CD4-positive, alpha-beta T cell (primary cell): Measurements from ENCODE around the gene SPATS2L. TPM values are rescaled to one million over a fixed set of nuclear protein-coding genes. Genes with fewer than 3 reads are reported as not detected.

Experiments
- ATAC-seq: fragments of 200-7000 bp; cut with Tn5 transposase; one replicate; pipeline ENCODE4 v1.10.0; 2022; ENCODE audit warnings: mild to moderate bottlenecking; ENCODE audit not compliant: poor library complexity
- CTCF ChIA-PET: fragments of 350-600 bp; sonication (Branson Sonifier 250); formaldehyde crosslinking; loops from one replicate; lab custom pipeline; 2021; ENCODE audit warnings: antibody characterized with exemption, inconsistent platforms; lab: Charles Lee
- POLR2A ChIA-PET: fragments of 350-600 bp; sonication (Branson Sonifier 250); formaldehyde crosslinking; loops from one replicate; lab custom pipeline; 2021; ENCODE audit warnings: antibody characterized with exemption, inconsistent platforms; lab: Charles Lee
- DNase-seq, 14 experiments: peaks; one replicate each; pipeline ENCODE4 v3.0.0-alpha.2; 2013 to 2020; ENCODE audit warnings: mixed read lengths in 2 of 14
- H3K27ac ChIP-seq, 2 donors: one replicate each; pipeline versions ENCODE4 v1.5.1 to v1.7.0; 2013; ENCODE audit warnings: low read length in 2 of 2, low read depth in 1 of 2, mild to moderate bottlenecking in 1 of 2
- H3K27me3 ChIP-seq, 2 experiments: 1 replicate in 1 of 2; 2 replicates in 1 of 2; pipeline versions ENCODE4 v1.6.1 to v1.7.0; 2013; ENCODE audit warnings: low read length in 2 of 2, control low read depth in 1 of 2, mild to moderate bottlenecking in 1 of 2, moderate library complexity in 1 of 2; ENCODE audit not compliant: insufficient read depth in 2 of 2, control insufficient read depth in 1 of 2
- H3K36me3 ChIP-seq: one replicate; pipeline ENCODE4 v1.6.1; 2013; ENCODE audit warnings: low read length, control low read depth; ENCODE audit not compliant: insufficient read depth
- H3K4me1 ChIP-seq: one replicate; pipeline ENCODE4 v1.6.1; 2013; ENCODE audit warnings: low read length, control low read depth; ENCODE audit not compliant: insufficient read depth
- H3K4me3 ChIP-seq: one replicate; pipeline ENCODE4 v1.5.1; 2013; ENCODE audit warnings: mild to moderate bottlenecking, low read length, moderate library complexity
- H3K9me3 ChIP-seq, 2 experiments: 1 replicate in 1 of 2; 2 replicates in 1 of 2; pipeline versions ENCODE4 v1.6.1 to v1.7.0; 2013; ENCODE audit warnings: low read length in 2 of 2, mild to moderate bottlenecking in 2 of 2, control low read depth in 1 of 2, moderate library complexity in 1 of 2; ENCODE audit not compliant: control insufficient read depth in 1 of 2, insufficient read depth in 1 of 2
- H3K27ac Mint-ChIP-seq: one replicate; pipeline ENCODE4 v1.8.0; 2020; ENCODE audit warnings: mixed read lengths
- H3K27me3 Mint-ChIP-seq: one replicate; pipeline ENCODE4 v1.8.0; 2021; ENCODE audit warnings: mixed read lengths
- H3K36me3 Mint-ChIP-seq: one replicate; pipeline ENCODE4 v1.8.0; 2021; ENCODE audit warnings: low read depth, mixed read lengths
- H3K4me1 Mint-ChIP-seq: one replicate; pipeline ENCODE4 v1.8.0; 2021; ENCODE audit warnings: low read depth, mixed read lengths
- H3K4me3 Mint-ChIP-seq: one replicate; pipeline ENCODE4 v1.8.0; 2020; ENCODE audit warnings: mild to moderate bottlenecking, mixed read lengths
- H3K9me3 Mint-ChIP-seq: one replicate; pipeline ENCODE4 v1.8.0; 2020; ENCODE audit warnings: mixed read lengths
- intact Hi-C, 2 experiments: fragments of 100-400 bp; cut with DNase I in 1 of 2; cut with micrococcal nuclease in 1 of 2; formaldehyde crosslinking; loops; one replicate each; pipeline versions ENCODE4 v1.15.1 to v1.9.0; 2023 to 2025; cut with DNase I, micrococcal nuclease
- total RNA-seq, 174 experiments: library from RNA in 2 of 174; stranded (reverse) in 2 of 174; gene quantifications; one replicate each; pipeline ENCODE4 v1.2.3 and lab custom pipeline; 2021 to 2026
- TF ChIP-seq, protein P1 (sequence below): fragments of 200-600 bp; IDR thresholded peaks from one replicate; pipeline ENCODE4 v1.8.0; 2022; ENCODE audit warnings: antibody characterized with exemption, mild to moderate bottlenecking

Gene SPATS2L
- total RNA-seq, 2 experiments from 2014 or later, result 4.0 to 4.4 TPM

DNA sequence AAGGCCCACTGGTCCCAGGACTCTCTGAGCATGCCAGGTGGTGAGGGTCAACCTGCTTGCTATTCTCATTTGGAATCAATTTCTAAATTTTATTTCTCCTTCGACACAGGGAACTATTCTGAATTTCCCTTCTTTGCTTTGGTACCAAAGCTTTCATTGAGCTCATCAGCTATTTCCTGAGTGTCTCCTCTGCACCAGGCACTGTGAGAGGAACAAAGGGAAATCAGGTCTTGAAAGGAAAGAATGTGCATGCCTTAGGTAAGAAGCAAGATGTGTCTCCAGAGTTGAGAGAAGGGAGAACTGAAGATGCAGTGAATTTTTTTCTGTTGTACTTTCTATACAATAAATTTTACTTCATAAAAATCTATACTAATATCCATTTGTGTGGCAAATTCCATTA is 17.9 kb downstream of the SPATS2L start:
- Histone ChIP-seq H3K36me3 (no peaks in the 10 kb centered on the region), H3K4me3 (no peak overlapping the region), H3K27ac (no peak overlapping the region), H3K4me1 (no peaks in the 10 kb centered on the region), H3K9me3 (no peaks in the 10 kb centered on the region), H3K27me3 (no peaks in the 10 kb centered on the region)
- ATAC-seq, result no peak
- TF ChIP-seq, protein P1, sequence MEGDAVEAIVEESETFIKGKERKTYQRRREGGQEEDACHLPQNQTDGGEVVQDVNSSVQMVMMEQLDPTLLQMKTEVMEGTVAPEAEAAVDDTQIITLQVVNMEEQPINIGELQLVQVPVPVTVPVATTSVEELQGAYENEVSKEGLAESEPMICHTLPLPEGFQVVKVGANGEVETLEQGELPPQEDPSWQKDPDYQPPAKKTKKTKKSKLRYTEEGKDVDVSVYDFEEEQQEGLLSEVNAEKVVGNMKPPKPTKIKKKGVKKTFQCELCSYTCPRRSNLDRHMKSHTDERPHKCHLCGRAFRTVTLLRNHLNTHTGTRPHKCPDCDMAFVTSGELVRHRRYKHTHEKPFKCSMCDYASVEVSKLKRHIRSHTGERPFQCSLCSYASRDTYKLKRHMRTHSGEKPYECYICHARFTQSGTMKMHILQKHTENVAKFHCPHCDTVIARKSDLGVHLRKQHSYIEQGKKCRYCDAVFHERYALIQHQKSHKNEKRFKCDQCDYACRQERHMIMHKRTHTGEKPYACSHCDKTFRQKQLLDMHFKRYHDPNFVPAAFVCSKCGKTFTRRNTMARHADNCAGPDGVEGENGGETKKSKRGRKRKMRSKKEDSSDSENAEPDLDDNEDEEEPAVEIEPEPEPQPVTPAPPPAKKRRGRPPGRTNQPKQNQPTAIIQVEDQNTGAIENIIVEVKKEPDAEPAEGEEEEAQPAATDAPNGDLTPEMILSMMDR, result no peak
- Mint-ChIP-seq H3K36me3 (no peaks in the 10 kb centered on the region), H3K9me3 (no peaks in the 10 kb centered on the region), H3K4me1 (no peaks in the 10 kb centered on the region), H3K4me3 (no peak overlapping the region), H3K27me3 (no peaks in the 10 kb centered on the region), H3K27ac (no peak overlapping the region)
- CTCF ChIA-PET, result no interaction called here
- POLR2A ChIA-PET, result no interaction called here
- intact Hi-C loops, result no loop called here
- no peak for DNase-seq

DNA sequence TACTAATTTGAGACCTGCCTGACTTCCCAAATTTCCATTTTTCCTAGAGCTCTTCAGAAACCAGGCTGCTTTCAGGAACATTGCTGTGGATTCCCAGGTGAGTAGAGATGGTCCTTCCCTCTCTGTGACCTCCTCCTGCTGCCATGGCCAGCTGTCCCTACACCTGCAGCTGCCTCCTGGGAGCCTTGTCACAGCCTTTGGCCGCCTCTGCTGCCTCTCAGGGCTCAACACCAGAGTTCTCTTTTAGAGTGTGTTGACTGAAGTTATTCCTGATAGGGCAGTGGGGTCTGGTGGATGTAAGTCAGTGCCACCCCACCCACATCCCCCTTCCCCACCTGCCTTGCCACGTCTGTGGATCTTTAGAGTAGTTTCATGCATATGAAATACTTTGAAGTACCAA is 22.9 kb downstream of the SPATS2L start:
- TF ChIP-seq, protein P1, result no peak
- DNase-seq, result no peak
- H3K36me3 ChIP-seq, result no peaks in the 10 kb centered on the region
- H3K4me3 Mint-ChIP-seq, result no peak overlapping the region
- CTCF ChIA-PET, result no interaction called here
- no peaks in the 10 kb centered on the region for H3K27me3 Mint-ChIP-seq
- H3K4me3 ChIP-seq, result no peak overlapping the region
- H3K27me3 ChIP-seq, result no peaks in the 10 kb centered on the region
- ATAC-seq, result no peak
- no peaks in the 10 kb centered on the region for H3K9me3 Mint-ChIP-seq
- H3K9me3 ChIP-seq, result no peaks in the 10 kb centered on the region
- no peak overlapping the region for H3K27ac Mint-ChIP-seq
- intact Hi-C loops, result no loop called here
- POLR2A ChIA-PET, result no interaction called here
- no peaks in the 10 kb centered on the region for H3K4me1 Mint-ChIP-seq
- H3K4me1 ChIP-seq, result no peaks in the 10 kb centered on the region
- no peak overlapping the region for H3K27ac ChIP-seq
- no peaks in the 10 kb centered on the region for H3K36me3 Mint-ChIP-seq

DNA sequence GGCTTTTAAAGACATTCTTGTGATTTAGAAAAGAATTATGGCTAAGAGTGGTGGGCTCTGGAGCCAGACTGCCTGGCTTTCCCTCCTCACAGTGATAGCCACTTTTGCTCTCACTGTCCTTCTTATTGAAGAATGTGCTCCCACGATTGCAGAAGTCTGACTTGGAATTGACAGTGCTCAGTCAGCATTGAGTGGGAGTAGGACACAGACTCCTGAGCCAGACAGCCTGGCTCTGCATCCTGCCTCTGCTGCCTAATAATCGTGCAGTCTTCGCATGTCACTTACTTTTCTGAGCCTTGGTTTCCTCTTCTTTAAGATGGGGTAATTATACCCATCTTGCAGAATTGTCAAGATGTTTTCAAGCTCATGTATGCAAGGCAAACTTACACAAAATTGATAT is 23.3 kb downstream of the SPATS2L start:
- ChIA-PET POLR2A (no interaction called here), CTCF (no interaction called here)
- Histone ChIP-seq H3K36me3 (no peaks in the 10 kb centered on the region), H3K4me3 (no peak overlapping the region), H3K9me3 (no peaks in the 10 kb centered on the region), H3K4me1 (no peaks in the 10 kb centered on the region), H3K27ac (no peak overlapping the region), H3K27me3 (no peaks in the 10 kb centered on the region)
- no peaks in the 10 kb centered on the region for H3K4me1 Mint-ChIP-seq
- no peak for DNase-seq
- no peak overlapping the region for H3K27ac Mint-ChIP-seq
- ATAC-seq, result no peak
- no peaks in the 10 kb centered on the region for H3K27me3 Mint-ChIP-seq
- H3K9me3 Mint-ChIP-seq, result no peaks in the 10 kb centered on the region
- no peak overlapping the region for H3K4me3 Mint-ChIP-seq
- H3K36me3 Mint-ChIP-seq, result no peaks in the 10 kb centered on the region
- TF ChIP-seq, protein P1, result no peak
- intact Hi-C loops, result no loop called here
